ENCODE results near the gene ZNF775. TPM values are rescaled to one million over a fixed set of nuclear protein-coding genes. Genes with fewer than 3 reads are reported as not detected.

Gene ZNF775
- total RNA-seq, 1 donor from 2014 or later, result 4.5 TPM

GRCh38 chr7:150369748-150370501 is 9.2 kb upstream of the ZNF775 start:
- intact Hi-C loops (cut with DNase I), result no loop called here
- TF ChIP-seq CTCF (IDR thresholded peaks at IDR 0.05), result no peak
- peak overlapping the region; percentile 95 for H3K27ac ChIP-seq
- ATAC-seq, result no peak
- H3K27me3 ChIP-seq (ENCODE audit: low read depth), result no peaks in the 10 kb centered on the region
- H3K4me1 ChIP-seq, result peaks cover 43% of the 10 kb centered on the region
- H3K36me3 ChIP-seq, result peaks cover 50% of the 10 kb centered on the region
- no peak for DNase-seq
- no peaks in the 10 kb centered on the region for H3K9me3 ChIP-seq
- H3K4me3 ChIP-seq, result peak overlapping the region; percentile 95

- peak overlapping the region; percentile 95 for H3K27ac ChIP-seq
- H3K36me3 ChIP-seq, result peaks cover 50% of the 10 kb centered on the region
- peaks cover 47% of the 10 kb centered on the region for H3K4me1 ChIP-seq
- no peak for TF ChIP-seq CTCF (IDR thresholded peaks at IDR 0.05)
- intact Hi-C loops (cut with DNase I), result no loop called here
- no peak for DNase-seq
- H3K9me3 ChIP-seq, result no peaks in the 10 kb centered on the region
- H3K4me3 ChIP-seq, result no peak overlapping the region
- ATAC-seq, result no peak
- H3K27me3 ChIP-seq (ENCODE audit: low read depth), result no peaks in the 10 kb centered on the region
Observed at GRCh38 chr7:150370612-150371071, 8.5 kb upstream of the ZNF775 start.

GRCh38 chr7:150371131-150371995 is 7.8 kb upstream of the ZNF775 start:
- no peaks in the 10 kb centered on the region for H3K27me3 ChIP-seq (ENCODE audit: low read depth)
- no peaks in the 10 kb centered on the region for H3K9me3 ChIP-seq
- H3K36me3 ChIP-seq, result peaks cover 50% of the 10 kb centered on the region
- no peak overlapping the region for H3K27ac ChIP-seq
- TF ChIP-seq CTCF (IDR thresholded peaks at IDR 0.05), result no peak
- intact Hi-C loops (cut with DNase I), result no loop called here
- peaks cover 47% of the 10 kb centered on the region for H3K4me1 ChIP-seq
- ATAC-seq (no peak), DNase-seq (no peak)
- no peak overlapping the region for H3K4me3 ChIP-seq

- intact Hi-C loops (cut with DNase I), result no loop called here
- no peak for TF ChIP-seq CTCF (IDR thresholded peaks at IDR 0.05)
- no peak for ATAC-seq
- Histone ChIP-seq H3K27ac (no peak overlapping the region), H3K27me3 (ENCODE audit: low read depth) (no peaks in the 10 kb centered on the region), H3K36me3 (peaks cover 50% of the 10 kb centered on the region), H3K4me1 (peaks cover 46% of the 10 kb centered on the region), H3K9me3 (no peaks in the 10 kb centered on the region), H3K4me3 (no peak overlapping the region)
- no peak for DNase-seq
Observed at GRCh38 chr7:150371996-150372270, 7.2 kb upstream of the ZNF775 start.

- no peak for TF ChIP-seq CTCF (IDR thresholded peaks at IDR 0.05)
- H3K4me1 ChIP-seq, result peaks cover 45% of the 10 kb centered on the region
- ATAC-seq, result no peak
- no peak for DNase-seq
- H3K4me3 ChIP-seq, result no peak overlapping the region
- H3K27ac ChIP-seq, result no peak overlapping the region
- intact Hi-C loops (cut with DNase I), result no loop called here
- H3K36me3 ChIP-seq, result peaks cover 50% of the 10 kb centered on the region
- H3K27me3 ChIP-seq (ENCODE audit: low read depth), result no peaks in the 10 kb centered on the region
- H3K9me3 ChIP-seq, result no peaks in the 10 kb centered on the region
Observed at GRCh38 chr7:150372271-150373048, 6.7 kb upstream of the ZNF775 start.
